SW480 (cell line): ENCODE measurements around the gene GEMIN4.

Experiments
- DNase-seq: peaks from one replicate; pipeline ENCODE4 v3.0.0-alpha.2; 2016; ENCODE audit warnings: low spot score

Gene GEMIN4

DNA sequence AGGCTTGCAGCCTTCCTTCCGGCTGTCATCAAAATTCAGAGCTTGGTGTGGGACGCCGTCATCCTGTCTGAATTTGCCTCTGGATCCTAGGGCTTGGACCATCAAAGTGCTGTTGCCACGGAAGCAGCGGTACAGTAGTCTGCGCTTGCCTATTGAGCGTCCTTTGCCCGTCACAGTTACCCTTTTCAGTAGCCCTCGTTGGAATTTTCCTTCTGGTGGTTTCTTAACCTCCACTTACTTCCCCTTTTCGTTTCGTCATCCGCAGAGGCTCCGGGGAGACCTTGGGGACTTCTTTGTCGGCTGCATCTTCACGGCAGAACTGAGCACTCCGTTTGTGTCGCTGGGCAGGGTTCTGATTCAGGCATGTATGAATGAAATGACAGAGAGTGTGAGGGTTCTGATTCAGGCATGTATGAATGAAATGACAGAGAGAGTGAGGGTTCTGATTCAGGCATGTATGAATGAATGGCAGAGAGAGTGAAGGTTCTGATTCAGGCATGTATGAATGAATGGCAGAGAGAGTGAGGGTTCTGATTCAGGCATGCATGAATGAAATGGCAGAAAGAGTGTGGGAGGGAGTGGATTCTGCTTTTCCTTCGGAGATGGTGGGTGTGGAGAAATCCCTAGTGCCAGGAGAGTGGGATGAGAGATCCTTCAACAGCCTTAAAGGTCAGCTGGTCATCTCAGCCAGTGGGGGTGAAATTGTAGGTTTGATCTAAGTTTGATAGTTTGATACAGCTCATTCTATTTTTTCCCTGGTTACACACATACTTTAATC lies 11.6 kb downstream of the GEMIN4 start:
- DNase-seq: no peak

DNA sequence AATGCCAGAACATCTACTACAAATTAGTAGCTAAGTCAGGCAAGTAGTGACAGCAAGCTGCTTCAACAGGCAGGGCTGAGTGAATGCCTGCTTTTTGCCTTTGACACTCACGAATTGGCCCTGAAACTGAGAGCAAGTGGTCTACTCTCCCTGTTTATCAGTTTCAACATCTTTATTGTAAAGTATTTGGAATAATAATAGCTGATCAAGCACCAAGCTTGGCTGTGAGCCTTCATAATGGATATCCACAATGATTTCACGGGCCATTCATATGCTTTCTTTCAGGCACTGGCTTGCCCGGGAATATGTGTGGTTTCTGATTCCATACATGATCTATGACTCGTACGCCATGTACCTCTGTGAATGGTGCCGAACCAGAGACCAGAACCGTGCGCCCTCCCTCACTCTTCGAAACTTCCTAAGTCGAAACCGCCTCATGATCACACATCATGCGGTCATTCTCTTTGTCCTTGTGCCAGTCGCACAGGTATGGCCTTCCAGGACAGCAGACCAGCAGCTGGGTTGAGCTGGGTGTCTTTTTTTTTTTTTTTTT lies 14.4 kb downstream of the GEMIN4 start:
- no peak for DNase-seq

DNA sequence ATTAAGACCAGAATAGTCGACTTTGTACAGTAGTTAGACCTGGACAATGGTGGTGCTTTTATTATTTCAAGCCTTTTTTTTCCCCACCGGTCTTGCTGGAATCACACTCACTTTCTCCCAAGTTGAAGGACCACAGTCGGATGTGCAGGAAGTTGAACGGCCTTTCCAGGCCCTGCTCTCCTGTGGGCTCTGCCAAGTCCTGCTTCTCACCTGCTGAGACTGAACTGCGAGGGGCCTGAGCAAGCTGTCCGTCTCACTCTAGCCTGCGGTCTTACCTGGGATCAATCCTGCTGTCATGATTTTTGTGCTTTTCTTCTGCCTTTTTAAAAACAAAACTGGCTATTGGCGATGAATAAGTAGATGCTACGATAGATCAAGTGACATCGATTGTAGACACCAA lies 18.3 kb downstream of the GEMIN4 start:
- no peak for DNase-seq

- DNase-seq: peak; percentile 54
Observed at GRCh38 chr17:732902-733720, 19.0 kb downstream of the GEMIN4 start.

DNA sequence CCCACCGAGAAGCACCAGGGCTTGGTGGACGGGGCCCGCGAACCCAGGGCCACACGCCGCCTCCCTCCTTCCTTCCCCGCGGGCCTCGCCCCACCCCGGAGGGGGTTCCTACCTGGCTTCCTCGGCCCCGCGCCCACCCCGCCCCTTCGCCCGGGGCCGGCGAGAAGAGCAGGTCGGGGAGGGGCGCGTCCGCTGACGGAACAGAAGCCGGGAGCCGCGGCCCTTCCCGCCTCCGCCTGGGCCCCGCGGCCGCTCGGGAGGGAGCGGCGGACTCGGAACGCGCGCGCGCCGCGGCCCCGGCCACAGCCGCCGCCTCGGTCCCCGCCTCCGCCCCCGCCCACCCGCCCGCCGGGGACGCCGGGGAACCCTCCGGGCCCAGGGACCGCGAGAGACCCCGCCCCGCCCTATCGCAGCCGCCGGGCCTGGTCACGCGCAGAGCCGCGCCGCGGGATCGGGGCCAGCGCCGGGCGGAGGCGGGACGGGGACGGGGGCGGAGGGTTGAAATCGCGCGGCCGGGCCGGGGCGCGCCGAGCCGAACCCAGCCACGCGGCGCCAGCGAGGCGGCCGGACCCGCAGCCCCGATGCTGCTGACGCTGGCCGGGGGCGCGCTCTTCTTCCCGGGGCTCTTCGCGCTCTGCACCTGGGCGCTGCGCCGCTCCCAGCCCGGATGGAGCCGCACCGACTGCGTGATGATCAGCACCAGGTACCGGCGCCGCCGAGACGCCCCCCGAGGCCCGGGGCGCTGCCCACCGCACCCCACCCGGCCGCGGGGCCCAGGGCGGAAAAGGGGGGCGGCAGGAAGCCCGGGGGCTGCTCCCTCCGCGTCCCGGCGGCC lies 19.8 kb downstream of the GEMIN4 start, which contains the start of gene TLCD3A:
Gene TLCD3A, plus strand, starts transcription at position 530 of the 835 bp plus-strand sequence. Its CDS starts 52 bp downstream, at position 582.
- DNase-seq: peak; percentile 51

- no peak for DNase-seq
Observed at GRCh38 chr17:731644-732066, 20.4 kb downstream of the GEMIN4 start.

DNA sequence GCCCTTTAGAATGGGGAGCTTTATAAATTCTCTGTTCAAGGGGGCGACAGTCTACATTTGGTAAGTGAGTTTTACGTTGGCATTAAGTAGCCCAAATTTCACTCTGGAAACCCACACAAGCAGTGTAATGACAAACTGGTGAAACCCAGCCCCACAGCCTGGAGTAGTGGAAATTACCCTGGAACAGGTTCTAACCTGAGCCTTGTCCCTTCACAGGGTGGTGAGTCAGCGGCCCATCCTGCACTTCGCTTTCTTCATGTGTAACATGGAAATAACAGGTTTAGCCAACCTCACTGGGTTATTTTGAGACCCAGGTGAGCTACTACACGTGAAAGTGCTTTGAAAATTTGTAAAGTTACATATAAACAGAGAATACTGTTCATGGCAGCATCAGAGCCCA lies 23.2 kb downstream of the GEMIN4 start:
- no peak for DNase-seq

- no peak for DNase-seq
Observed at GRCh38 chr17:726271-726919, 25.7 kb downstream of the GEMIN4 start.

DNA sequence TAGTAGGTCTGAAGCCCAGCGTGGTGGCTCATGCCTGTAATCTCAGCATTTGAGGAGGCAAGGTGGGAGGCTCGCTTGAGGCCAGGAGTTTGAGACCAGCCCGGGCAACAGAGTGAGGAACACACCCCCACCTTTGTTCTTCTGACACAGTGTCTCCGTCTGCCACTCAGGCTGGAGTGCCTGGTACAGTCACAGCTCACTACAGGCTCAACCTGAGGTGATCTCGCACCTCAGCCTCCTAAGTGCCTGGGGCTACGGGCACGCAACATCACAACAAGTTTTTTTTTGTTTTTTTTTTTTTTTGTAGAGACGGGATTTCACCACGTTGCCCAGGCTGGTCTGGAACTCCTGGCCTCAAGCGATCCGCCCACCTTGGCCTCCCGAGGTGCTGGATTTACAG lies 26.3 kb downstream of the GEMIN4 start:
- no peak for DNase-seq

GRCh38 chr17:725084-725483 lies 27.0 kb downstream of the GEMIN4 start:
- no peak for DNase-seq

- DNase-seq: peak; percentile 22
Observed at GRCh38 chr17:721540-721937, 30.5 kb downstream of the GEMIN4 start.

DNA sequence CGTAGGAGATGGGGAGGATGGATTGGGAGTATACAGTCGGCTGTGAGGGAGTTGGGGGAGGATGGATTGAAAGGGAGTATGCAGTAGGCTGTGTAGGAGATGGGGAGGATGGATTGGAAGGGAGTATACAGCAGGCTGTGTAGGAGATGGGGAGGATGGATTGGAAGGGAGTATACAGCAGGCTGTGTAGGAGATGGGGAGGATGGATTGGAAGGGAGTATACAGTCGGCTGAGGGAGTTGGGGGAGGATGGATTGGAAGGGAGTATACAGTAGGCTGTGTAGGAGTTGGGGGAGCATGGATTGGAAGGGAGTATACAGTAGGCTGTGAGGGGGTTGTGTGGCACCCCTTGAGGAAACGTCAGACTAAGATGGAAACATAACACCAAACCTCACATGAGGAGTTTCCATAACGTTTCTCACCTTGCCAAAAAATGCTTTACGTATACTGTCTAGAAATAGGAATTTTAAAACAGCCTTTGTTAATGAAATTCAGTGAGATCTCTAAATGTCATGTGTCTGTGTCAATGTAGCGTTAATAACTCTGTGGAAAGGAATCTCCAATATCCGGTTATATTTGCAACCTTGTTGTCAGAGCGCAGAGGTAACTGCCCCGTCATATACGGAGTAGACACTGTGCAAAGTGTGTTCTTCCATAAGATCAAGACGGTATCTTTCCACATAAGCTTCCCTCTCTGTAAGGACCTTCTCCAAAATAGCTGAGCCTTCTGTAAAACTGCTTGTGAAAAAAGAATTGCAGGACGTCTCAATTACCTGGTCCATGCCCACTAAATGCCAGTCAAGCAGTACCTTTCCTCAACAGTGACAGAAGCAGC lies 31.1 kb downstream of the GEMIN4 start:
- peak; percentile 13 for DNase-seq

DNA sequence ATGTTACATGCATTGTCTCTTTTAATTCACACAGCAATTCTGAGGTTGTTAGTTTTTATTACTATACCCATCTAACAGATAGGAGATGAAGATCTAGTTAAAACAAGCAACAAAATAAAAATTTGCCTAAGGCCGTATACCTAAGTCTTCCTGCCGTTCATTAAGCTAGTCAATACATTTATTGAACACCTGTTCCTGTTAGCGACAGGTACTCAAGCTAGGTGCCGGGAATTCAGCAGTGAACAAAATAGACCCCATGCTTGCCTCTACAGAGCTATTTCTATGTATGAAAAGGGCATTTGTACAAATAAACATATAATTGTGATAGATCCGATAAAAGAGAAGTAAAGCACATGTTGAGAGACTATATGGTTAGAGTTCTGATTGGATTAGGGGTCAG lies 34.0 kb downstream of the GEMIN4 start:
- DNase-seq: no peak

DNA sequence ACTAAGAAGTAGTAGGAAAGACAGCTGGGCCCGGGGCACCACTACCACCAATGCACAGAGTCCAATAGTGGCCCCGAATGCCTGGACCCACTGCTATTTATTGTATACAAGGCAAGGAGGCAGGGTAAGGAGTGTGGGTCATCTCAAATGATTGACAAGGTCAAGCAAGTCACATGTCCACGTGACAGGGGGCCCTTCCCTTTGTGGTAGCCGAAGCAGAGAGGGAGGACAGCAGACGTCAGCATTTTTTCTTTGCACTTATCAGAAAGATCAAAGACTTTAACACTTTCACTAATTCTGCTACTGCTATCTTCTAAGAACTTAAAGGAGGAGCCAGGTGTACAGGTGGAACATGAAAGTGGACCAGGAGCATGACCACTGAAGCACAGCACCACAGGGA lies 43.9 kb downstream of the GEMIN4 start:
- DNase-seq: no peak

GRCh38 chr17:705863-706262 lies 46.2 kb downstream of the GEMIN4 start:
- DNase-seq: no peak

DNA sequence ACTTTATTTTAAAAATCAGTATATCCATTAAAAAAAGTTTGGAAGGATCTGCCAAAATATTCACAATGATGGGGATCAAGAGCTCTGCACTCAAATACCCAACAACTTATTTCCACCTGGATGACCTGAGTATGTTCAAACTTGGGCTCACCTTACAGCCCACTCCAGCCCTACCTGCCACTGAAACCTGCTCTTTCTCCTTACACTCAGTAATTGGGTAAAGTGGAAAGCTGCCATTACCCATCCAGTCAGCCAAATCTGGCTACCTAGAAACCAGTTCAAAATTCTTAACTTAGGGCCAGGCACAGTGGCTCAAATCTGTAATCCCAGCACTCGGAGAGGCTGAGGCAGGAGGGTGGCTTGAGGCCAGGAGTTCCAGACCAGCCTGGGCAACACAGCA lies 47.1 kb downstream of the GEMIN4 start:
- no peak for DNase-seq

GRCh38 chr17:704111-704864 lies 47.8 kb downstream of the GEMIN4 start:
- no peak for DNase-seq

- DNase-seq: no peak
Observed at GRCh38 chr17:703081-703875, 48.8 kb downstream of the GEMIN4 start.

DNA sequence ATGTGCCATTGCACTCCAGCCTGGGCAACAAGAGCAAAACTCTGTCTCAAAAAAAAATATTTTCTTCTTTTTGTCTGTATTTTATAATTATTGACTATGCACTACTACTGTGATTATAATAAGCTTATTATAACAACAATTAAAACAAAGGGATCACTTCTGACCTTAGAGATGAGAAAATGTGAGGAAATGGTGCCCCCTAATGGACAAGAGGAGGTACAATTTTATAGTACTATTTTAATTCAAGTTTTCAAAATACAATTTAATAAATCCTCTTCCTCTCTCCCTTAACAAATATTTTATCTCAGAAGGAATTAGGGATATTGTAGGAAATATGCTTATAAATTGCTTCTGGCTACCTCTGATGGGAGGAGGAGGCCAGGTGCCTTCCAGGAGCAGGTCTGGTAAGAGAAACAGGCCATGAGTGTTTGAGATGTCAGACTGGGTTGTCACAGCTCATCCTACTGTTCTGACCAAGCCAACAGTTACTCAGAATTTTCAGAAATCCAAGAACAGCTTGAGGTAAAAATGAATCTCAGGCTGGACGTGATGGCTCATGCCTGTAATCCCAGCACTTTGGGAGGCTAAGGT lies 51.5 kb downstream of the GEMIN4 start:
- DNase-seq: peak; percentile 53
